Skin of body (tissue), 2 donors: ENCODE results near the gene HPCAL1. TPM values are rescaled to one million over a fixed set of nuclear protein-coding genes. Genes with fewer than 3 reads are reported as not detected.
"Not testable (repeated sequence)": the region's sequence is repeated elsewhere in the genome, so short reads cannot be mapped to it uniquely, and the experiment has no call there.

Experiments
- DNase-seq: peaks from one replicate; lab custom pipeline; 2025; lab: John Stamatoyannopoulos, UW
- total RNA-seq: library from RNA; depleted of rRNA; stranded (reverse); fragments of >200 nt; gene quantifications from one replicate; pipeline ENCODE4 v1.2.3, GENCODE V29; 2014

Gene HPCAL1
- total RNA-seq, 1 donor from 2014 or later = 7.9 TPM

DNA sequence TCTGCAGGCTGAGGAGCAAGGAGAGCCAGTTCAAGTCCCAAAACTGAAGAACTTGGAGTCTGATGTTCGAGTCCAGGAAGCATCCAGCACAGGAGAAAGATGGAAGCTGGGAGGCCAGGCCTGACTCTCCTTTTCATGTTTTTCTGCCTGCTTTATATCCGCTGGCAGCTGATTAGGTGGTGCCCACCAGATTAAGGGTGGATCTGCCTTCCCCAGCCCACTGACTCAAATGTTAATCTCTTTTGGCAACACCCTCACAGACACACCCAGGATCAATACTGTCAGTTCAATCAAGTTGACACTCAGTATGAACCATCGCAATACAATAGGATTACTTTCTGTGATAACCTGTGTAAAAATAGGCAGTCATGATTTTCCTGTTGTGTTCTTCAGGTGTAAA is 154.5 kb downstream of the HPCAL1 start:
- DNase-seq = not testable (repeated sequence)

DNA sequence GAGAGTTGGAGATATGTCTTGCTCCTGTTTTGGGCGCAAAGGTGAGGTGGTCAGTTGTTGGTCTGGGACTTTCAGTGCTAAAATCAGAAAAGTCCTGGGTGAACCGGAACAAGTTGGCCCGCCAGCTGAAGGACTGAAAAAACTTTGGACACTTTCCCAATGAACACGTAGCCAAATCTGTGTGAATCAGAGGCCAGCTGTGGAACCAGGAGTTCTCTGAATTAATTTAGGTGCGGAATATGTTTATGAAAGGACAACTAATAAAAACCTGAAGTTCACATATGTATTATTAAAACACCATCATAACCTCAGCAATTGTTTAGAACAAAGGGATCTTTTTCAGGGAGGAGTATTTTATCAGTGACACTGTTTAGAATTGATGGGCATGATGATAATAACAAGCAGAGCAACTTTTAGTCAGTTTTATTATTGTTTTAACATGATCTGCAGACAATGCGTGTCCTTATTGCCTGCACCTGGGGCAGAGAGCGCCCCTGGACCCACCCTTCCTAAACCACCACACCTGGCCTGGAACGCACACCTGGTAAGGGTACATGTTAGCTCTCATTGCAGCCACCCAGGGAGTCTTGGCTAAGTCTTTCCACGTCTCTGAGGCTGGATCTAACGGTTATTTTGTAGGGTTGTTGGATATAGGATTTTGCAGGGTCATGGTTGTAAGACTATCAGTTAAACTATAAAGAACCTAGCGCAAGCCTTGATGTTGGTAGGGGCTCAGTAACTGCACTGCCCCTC is 155.3 kb downstream of the HPCAL1 start:
- peak; percentile 27 for DNase-seq

DNA sequence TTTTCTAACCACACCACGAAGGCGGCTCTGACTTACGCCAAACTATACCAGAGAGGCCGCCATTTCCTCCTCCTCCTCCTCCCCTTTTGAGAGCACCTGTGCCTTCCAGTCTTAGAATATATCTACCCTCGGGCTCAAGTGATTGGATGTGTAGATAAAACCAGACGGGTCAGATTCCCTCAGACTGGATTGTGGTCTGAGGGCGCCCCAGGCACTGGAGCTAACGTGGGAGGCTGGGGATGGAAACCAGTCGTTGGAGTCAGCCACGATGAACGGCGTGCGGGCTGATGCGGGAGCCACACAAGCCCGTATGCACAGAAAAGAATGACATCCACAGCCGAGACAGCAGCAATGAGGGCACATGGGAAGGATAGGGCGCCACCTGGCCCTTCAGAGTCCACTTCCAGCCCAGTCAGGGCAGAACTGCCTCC is 157.7 kb downstream of the HPCAL1 start:
- DNase-seq = no peak

DNA sequence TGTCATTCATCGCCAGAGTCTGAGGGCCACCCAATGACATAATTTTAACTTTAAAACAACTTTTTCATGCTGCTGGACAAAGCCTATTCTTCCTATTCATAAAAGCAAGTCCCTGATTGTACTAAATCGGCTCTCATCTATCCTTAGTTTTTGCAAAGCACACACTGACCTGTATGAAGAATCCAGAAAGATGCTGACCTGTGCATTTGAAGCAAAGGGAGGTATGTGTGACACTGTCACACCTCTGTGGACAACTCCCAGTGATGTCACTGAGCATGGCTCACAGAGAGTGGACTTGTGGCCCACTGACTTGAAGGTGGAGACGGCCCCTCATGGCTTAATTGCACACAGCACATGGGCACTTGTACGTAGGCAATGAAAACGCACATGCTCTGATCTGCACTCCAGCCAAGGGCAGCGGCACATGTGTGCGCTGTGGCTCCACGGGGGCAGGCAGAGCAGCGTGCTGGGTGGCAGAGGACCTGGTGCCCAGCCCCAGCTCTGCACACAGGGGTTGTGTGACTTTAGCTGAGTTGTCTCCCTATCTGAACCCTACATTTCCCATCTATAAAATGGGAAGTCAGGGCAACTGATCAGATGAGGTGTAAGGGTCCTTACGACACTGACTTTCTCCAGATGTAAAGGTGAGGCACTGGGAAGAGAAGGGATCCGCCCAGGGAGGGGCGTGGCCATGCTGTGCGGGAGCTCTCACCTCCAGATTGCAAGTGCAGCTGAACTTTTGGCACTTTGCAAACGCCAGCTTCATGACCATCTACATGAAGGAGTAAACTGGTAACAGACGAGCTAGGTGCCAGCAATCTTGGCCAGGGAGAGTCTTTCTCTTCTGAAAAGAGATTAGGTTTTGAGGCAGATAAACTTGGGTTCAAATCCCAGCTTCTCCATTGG is 159.7 kb downstream of the HPCAL1 start:
- DNase-seq = no peak

DNA sequence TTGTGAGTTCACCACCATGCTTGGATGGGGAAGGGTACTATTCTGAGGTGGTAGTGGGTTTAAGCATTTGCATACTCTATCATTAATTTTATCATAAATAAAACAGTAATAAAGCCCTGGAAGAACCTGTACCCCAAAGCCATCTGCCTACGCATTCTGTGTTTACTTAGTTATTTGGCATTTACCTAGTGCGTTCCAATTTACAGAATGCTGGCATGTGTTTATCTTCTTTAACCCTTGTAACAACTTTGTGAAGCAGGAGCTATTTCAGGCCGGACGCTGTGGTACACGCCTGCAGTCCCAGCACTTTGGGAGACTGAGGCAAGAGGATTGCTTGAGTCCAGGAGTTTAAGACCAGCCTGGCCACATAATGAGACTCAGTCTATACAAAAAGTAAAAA is 163.2 kb downstream of the HPCAL1 start:
- DNase-seq = no peak

DNA sequence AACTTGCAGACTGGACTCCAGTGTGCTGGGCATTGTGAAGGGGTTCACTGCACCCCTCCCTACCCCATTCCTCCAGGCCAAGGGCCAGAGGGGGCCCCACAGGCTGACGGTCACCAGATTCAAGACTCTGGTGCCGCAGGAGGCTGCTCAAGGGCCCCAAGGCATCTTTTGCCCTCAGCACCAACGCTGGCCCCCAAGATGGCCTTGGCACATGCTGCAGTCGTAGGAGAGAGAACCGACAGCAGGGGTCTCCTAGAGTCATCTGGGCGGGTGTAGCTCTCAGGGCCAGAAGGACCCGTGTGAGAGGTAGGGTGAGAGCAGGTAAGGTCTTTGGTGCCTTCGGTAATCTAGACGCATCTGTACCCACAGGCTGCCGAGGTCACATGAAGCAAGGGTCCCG is 164.1 kb downstream of the HPCAL1 start:
- no peak for DNase-seq

DNA sequence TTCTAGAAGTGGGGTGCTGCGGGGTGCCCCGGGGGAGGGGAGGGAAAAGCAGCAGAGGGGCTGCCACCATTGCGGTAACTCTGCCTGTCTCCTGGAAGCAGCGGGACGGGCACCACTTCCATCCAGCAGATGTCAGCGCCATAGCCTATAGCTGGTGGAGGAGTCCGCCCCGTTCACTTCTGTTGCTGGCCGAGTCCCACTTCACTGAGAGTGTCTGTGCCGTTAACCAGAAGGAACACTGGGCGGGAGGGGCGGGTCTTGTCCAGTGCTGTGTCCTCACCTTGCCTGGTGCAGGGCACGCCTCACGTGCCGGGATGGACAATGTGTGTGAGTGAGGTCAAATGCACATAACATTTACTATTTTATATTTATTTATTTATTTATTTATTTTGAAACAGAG is 164.7 kb downstream of the HPCAL1 start:
- no peak for DNase-seq

DNA sequence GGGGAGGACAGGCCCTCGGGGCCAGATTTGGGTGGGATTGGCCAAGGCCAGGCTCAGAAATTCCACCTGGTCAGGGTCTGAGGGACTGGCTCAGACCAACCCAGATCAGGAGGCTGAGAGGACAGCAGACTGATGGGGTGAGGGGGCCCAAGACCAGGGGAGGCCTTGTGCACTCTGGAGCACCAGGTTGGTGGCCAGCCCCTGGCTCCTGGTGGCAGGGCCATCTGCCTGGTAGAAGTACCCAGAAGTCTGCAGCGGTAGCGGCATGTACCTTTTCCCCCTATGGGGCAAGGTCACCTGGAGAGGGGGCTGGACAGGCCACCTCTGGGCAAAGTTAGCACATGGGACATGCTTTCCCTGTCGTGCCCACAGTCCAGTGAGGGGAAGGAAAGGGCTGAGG is 166.6 kb downstream of the HPCAL1 start:
- no peak for DNase-seq

DNA sequence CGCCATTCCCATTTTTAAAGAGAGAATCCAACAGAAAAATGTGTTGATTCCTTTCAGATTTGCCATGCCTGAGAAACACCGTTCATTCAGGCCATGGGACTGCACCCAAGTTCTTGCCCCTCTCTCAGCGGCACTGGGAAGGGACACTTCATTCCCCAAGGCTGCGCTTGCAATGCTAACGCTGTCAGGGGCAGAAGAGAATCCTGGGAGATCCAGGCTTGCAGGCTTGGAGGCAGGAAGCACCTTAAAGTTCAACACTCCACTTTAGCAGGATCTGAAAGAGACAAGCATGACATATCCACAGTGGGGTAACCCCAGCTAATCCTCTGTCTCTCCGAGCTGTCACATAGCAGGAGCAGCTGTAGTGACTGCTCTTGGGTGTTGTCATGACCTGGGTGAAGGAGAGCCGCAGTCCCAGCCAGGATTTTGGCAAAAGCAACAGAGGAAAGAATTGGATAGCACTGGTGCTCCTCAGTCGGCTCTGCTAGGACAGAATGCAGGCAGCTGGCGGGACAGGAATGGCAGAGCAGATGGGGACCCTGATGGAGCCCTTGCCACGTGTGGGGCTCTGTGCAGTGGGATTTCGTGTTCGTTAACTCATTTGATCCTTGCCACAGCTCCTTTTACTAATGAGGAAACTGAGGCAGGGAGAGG is 167.4 kb downstream of the HPCAL1 start:
- DNase-seq = no peak

DNA sequence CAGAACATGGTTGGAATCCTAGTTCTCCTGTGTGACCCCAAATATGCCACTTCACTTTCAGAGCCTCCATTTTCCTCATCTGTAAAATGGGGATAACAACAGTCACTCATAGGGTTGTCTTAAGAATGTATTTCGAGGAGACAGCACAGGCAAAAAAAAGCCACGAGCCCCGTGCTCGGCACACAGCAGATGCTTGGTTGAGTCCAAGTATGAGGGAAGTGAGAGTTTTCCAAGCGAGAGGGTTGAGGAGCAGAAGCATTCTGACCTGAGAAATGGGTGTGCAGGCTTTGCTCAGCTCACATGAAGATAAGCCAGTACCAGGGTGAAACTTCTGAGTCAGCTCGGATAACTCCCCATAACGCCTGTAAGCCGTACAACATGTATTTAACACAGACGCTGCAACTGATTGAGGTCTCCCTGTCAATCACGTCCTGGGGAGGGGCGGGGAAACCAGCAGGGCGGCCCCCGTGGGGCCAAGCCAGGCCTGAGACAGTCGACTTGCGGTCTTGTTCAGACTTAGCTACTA is 168.4 kb downstream of the HPCAL1 start:
- DNase-seq = no peak

DNA sequence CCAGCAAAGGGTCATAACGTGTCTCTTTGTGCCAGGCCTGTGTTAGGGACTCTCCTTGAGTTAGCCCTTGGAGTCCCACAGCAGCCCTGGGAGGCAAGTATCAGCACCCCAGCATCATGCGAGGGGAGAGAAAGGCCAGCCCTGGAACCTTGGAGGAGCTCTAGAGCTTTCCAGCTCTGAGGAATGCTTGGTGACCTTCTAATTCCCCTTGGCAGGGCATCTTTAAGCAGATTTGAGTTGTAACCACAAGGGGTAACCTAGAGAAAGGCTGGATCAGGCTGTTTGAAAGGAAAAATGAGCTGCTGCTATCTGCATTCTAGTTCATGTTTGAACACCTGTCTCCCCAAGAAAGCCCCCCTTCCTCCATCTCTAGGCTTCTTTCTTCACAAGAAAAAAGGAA is 169.3 kb downstream of the HPCAL1 start:
- no peak for DNase-seq

DNA sequence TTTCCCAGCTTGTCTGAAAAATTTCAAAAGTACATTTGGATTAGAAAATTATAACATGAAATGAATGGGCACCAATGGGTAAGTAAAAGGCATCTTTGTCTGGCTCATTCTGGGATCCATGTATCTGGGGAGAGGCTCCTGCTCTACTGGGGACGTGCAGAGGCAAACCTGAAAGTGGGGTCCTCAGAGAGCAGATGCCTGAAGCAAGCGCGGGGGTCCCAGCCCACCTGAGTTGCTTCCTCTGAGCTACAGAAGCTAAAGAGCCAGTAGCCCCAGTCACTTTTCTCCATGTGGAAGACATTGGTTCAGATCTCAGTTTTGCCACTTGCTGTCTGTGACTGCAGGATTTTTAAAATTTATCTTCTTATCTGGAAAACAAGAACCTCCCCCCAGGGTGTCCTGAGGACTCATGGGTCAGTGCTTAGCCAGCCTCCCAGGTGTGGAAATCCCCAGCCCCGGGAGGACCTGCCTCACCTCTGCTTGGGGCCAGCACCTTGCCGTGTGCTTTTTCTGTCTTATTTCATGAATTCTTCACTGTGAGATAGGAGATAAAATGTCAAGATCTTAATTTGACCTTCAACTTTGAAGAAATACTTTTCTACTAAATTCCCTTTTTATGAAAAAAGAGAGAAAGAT is 170.5 kb downstream of the HPCAL1 start:
- DNase-seq = no peak

DNA sequence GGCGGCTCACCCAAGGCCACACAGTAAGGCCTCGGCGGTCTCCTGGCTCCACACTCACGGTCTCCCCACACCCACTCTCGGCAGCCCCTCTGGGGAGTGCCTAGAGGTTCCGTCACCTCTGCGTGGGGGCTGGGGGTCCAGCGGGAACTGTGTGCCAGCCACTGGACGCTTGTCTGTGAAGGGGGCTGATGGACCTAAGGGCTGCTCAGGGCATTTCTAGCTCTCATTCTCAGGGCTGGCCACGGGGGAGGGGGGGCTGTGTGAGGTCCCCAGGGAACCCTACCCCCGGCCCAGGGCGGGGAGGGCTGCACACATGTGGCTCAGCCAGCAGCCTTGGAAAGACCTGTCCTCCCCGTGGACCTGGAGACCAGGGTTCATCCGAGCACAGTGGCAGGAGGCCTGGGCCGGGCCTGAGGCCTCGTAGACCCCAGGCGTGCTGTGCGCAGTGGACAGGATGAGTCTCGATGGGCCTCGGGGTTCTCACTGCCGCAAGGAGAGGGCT is 172.6 kb downstream of the HPCAL1 start:
- no peak for DNase-seq

DNA sequence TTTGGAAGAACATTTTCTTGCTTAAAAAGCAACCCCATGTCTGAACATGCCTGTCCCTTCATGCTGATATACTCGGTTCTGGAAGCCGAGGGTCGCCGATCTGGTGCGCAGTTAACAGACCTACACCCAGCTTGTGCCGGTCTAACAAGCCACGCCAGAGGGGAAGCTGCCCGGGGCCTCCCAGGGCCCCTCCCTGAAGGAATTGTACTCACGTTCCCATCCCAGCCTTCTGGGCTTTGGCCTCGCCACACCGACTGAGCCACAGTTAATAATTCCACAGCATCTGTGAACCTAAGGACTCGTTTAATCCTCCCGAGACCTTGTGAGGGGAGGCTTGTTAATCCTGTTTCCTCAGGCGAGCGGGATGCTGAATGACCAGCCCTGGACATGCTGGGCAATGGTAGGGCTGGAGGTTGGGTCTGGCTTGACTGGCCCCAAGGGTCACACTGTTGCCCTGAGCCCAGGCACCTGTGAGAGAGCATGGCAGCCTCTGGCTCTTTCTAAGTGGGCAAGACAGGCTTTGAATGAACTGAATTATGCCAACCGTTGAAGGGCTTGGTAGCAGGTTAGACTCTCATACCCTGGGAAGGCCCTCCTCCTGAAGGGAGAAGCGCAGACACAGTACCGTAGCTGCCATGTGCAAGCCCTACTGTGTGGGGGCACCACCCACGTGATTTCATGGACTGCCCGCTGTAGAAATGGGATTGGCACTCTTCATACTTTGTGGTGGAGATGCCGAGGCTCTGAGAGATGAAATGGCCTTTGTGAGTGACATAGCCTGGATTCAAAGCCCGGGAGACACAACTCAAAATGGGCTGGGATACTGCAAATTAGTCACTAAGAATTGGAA is 173.3 kb downstream of the HPCAL1 start:
- no peak for DNase-seq

DNA sequence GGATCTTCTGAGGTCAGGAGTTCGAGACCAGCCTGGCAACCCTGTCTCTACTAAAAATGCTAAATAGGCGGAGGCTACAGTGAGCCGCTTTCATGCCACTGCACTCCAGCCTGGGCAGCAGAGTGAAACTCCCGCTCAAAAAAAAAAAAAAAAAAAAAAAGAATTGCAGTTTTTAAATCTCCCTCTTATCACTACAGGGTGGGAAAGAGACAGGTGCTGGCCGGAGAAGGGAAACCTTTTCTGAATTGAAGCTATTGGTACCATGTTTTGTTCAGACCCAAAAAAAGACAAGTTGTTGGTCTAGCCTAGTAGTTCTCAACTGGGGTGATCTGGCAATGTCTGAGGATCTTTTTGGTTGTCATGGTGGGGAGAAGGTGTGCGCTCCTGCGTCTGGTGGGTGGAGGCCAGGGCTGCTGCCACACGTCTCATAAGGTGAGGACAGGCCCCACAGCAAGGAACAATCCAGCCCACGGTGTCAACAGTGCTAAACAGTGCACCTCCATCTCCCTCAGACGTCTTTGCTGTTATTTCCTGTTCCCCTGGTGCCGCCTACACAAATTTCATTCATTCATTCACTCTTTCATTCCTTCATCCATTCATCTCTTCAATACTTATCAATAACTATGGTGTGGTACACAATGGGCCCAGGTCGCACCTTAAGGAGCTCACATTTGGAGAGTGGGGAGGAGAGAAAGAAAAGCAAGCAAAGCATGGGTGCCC is 174.2 kb downstream of the HPCAL1 start:
- DNase-seq = no peak
